CD1c-positive myeloid dendritic cell (primary cell): ENCODE measurements around the gene SLC35F3.

Experiments
- DNase-seq: peaks from one replicate; pipeline ENCODE4 v3.0.0-alpha.2; 2016; ENCODE audit errors: extremely low spot score

SLC35F3 gene

DNA sequence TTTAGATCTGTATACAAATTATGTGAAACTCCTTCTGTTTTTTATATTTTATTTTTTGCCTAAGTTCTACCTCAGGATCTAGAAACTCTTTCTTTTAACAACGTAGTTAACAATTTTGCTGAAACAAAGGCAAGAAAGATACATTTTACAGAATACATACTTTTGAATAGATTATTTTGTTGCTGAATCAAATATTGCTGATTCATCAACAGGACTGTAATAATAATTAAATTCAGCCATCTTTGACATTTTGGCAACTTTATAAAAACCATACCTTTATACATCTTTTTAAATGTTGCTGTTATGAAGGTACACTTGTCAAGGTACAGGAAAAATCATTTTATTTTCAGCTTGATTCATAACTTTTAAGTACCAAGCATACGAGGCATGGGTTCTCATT, 458.1 kb downstream of the SLC35F3 start:
- DNase-seq: no peak

DNA sequence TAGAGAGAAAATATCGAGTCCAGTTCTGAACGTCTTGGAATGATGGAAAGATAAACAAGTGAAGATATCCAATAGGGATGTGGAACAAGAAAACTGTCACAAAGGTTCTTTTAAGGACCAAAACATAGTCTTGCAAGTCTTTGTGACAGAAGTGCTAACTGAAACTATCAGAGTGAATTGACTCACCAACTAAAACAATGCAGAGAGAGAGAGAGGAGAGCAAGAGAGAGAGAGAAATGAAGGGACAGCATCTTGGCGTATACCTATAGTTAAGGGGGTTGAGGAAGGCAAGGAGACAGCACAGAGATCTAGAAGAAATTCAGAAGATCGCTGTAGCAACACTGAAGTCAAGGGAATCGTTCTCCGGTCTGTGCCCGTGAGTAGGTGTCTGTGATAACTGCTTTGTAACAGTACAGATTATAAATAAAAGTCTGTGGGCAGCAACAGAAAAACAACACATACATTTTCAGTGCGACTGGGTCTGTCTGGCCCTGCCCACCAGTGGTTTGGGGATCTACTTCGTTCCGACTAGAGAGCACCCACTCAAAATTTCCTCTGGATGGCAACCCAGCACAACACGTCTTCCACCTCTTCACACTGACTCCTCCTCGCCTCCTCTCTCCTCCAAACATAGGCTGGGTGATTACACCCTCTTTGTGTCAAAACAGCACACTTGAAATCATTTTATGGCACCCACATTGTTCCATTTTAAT, 464.0 kb downstream of the SLC35F3 start:
- peak; percentile 41 for DNase-seq

DNA sequence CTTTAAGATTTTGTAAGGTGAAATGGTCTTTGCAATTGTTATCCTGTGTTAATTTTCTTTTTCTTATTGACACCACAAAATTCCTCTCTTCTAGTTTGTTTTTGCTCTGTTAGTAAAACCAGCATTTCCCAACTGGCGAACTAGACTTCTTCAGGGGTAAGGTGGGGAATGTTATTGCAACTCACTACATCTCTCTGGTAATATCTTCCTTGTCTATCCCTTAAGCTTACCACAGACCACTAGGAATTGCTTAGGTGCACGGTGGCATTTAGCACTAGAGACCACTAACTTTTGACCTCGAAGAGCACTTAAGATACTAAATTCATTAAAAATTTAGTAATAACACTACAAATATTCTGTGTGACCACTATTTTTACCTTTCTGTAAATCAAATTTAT, 464.6 kb downstream of the SLC35F3 start:
- no peak for DNase-seq

DNA sequence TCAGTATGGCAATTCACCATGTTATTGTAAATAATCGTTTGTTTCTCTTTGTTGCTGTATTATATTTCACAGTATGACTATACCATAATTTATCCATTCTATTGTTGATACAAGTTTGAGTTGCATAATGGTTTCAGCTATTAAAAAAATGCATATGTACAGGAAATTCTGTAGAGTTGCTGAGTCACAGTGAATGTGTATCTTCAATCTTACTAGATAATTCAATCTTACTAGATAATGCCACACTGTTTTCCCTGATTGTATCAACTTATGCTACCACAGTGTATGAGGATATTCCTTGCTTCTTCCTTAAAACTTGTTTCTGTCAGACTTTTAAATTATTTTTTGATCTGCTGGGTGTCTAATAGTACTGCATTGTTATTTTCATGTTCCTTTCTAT, 465.3 kb downstream of the SLC35F3 start:
- peak; percentile 14 for DNase-seq

DNA sequence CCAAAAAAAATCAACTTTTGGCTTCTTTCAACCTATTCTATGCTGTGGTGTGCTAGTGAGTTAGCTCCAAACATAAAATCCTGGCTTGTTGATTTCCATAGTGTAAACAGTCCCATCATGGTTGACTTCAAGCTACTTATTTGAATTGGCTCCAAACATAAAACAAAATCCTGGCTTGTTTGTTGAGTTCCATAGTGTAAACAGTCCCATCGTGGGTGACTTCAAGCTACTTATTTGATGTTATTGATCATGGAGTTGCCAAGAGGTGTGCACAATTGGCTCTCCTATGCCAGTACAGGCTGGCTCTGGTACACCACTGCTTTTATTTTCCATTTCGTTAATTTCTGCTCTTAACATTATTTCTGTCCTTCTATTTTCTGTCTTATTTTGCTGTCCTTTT, 466.9 kb downstream of the SLC35F3 start:
- no peak for DNase-seq

DNA sequence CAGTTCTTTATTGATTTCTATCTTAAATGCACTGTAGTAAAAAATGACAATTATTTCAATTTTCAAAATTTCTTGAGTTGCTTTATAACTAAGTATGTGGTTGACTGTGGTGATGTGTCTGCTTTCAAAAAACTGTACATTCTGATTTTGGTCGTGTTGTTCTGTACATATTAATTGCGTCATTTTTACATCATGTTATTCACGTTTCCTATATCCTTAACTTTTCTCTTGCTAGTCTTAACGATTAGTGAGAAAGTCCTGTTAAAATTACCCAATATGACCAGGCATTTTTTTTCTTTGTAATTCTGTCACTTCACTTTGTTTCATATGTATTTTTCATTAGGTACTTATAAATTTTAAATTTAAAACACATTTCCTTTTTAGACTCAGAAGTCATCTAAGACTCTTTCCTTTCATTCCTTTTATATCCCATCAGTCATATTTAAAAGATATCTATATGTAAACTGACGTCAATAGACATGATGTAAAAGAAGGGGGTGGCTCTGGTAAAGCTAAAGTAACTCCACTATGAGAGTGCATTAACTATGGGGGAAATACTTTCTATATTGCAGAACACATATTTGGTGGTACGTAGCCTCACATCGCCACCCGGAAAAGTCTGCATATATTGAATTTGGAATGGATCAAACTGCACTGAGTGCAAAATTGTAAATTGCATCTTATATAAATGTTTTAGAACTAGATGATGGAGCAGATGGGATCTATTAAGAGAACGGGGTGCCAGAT, 467.7 kb downstream of the SLC35F3 start:
- peak; percentile 14 for DNase-seq

DNA sequence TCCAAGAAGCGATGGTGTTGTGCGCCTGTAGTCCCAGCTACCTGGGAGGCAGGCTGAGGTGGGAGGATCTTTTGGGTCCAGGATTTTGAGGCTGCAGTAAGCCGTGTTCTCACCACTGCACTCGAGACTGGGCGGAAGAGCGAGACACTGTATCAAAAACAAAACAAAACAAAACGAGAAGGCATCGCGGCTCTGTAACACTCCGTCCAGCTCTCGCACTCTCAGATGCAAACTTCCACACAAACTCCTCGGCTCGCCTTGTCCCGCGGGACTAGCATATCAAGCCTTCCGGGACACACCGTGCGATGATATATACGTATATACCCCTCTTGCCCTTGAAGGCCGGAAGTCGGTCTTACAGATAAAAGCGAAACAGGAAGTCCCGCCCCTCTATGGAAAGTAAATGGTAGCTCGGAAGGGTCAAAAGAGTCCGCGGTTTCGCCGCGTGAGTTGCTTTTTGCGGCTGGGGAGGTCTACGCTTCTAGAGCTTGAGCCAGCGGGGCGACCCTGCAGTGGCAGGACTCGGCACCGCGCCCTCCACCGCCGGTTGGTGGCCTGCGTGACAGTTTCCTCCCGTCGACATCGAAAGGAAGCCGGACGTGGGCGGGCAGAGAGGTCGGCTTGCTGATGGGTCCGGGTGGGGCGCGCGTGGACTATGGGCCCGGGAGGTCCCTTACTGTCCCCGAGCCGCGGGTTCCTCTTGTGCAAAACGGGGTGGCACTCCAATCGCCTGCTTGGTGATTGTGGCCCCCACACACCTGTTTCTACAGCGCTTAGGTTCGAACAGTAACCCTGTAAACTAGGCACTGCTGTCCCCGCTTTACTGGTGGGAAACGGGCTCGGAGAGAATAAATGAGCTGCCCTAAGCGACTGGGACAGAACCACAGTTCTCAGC, 468.8 kb downstream of the SLC35F3 start, which contains the start of gene COA6:
COA6 (plus strand) TSS at position 393 of the 895 bp plus-strand sequence; CDS start at position 404, 11 bp downstream.
- peak; percentile 96 for DNase-seq

DNA sequence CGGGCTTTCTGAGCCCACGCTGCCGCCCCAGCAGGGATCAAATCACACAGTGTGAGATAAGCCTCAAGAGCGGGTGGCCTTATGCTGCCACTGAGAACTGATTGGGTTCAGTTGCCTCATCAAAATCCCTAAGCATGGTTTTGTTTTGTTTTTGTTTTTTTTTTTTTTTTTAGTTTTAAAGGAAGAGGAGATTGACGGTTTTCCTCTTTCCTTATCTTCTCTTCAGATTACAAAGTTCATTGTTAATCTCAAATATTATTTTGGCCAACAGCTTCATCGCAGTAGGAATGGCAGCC, 469.4 kb downstream of the SLC35F3 start:
- DNase-seq: no peak
